SK-N-SH treated with all-trans-retinoic acid at 6 μM for 48 hours (cell line): ENCODE data around the gene GVQW3.

ENCODE experiments used
- BACH2 ChIP-seq: fragments of 250-450 bp; sonication (Bioruptor Pico); IDR thresholded peaks from 2 replicates; pipeline ENCODE4 v1.9.0; 2021; ENCODE audit warnings: mild to moderate bottlenecking, borderline replicate concordance
- CSDC2 ChIP-seq: fragments of 250-450 bp; sonication (Bioruptor Pico); IDR thresholded peaks from 2 replicates; pipeline ENCODE4 v1.5.0; 2020; ENCODE audit warnings: mild to moderate bottlenecking, moderate library complexity
- CSRNP3 ChIP-seq: fragments of 250-450 bp; sonication (Bioruptor Pico); IDR thresholded peaks from 2 replicates; pipeline ENCODE4 v1.5.1; 2021; ENCODE audit warnings: mild to moderate bottlenecking, moderate library complexity
- RARB ChIP-seq: fragments of 250-450 bp; sonication (Bioruptor Pico); IDR thresholded peaks from 2 replicates; pipeline ENCODE4 v1.8.0; 2021; ENCODE audit warnings: mild to moderate bottlenecking, moderate library complexity
- TCF4 ChIP-seq: fragments of 250-450 bp; sonication (Bioruptor Pico); IDR thresholded peaks from 2 replicates; pipeline ENCODE4 v1.8.0; 2021; ENCODE audit warnings: mild to moderate bottlenecking, moderate library complexity, borderline replicate concordance
- ZFP3 ChIP-seq: fragments of 250-450 bp; sonication (Bioruptor Pico); IDR thresholded peaks from 2 replicates; pipeline ENCODE4 v1.5.0; 2020; ENCODE audit warnings: mild to moderate bottlenecking, moderate library complexity
- ZFP30 ChIP-seq: fragments of 450-650 bp; formaldehyde crosslinking; IDR thresholded peaks from 2 replicates; pipeline ENCODE4 v1.5.0; 2022; ENCODE audit warnings: mild to moderate bottlenecking, moderate library complexity
- ZNF565 ChIP-seq: fragments of 450-650 bp; formaldehyde crosslinking; conservative IDR thresholded peaks from 2 replicates; pipeline ENCODE4 v1.5.0; 2020; ENCODE audit warnings: low read depth, mild to moderate bottlenecking, moderate library complexity
- TF ChIP-seq, protein P1 (sequence below): fragments of 250-450 bp; sonication (Bioruptor Pico); IDR thresholded peaks from 2 replicates; pipeline ENCODE4 v1.5.1; 2020; ENCODE audit warnings: low read depth, mild to moderate bottlenecking, moderate library complexity
- TF ChIP-seq, protein P2 (sequence below): fragments of 250-450 bp; sonication (Bioruptor Pico); IDR thresholded peaks from 2 replicates; pipeline ENCODE4 v1.8.0; 2020; ENCODE audit warnings: mild to moderate bottlenecking, moderate library complexity, borderline replicate concordance
- TF ChIP-seq, protein P3 (sequence below): fragments of 250-450 bp; sonication (Bioruptor Pico); IDR thresholded peaks from 2 replicates; pipeline ENCODE4 v1.5.0; 2020; ENCODE audit warnings: mild to moderate bottlenecking, moderate library complexity

DNA sequence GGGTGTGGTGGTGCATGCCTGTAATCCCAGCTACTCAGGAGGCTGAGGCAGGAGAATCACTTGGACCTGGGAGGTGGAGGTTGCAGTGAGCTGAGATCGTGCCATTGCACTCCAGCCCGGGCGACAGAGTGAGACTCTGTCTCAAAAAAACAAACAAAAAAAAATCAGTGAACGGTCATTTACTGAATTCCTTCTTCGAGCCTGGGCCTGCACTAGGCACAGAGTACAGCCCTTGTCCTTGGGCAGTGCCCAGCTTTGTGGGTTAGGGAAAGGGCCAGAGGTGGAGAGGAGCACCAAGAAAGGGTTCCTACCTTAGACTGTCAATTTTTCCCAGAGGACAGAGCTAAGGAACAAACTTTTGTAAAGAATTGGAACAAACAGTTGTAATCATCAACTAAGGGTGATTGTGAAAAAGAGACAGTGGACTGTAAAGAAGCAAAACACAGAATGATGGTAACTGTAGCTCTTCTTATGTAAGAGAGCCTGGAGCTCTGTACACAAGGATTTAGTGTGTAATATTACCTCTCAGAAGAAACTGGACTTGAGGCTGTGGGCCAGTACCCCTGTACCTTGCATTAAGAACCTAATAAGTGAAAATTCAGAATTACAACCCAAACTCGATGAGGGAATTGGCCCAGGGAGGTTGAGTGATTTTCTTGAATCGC lies 10.8 kb downstream of the GVQW3 start:
- TF ChIP-seq ZNF565 (CRISPR knock-in tag), result no peak
- no peak for TF ChIP-seq ZFP3 (CRISPR knock-in tag)
- TF ChIP-seq TCF4, result no peak
- TF ChIP-seq BACH2, result no peak
- TF ChIP-seq CSDC2, result no peak
- TF ChIP-seq, protein P1, sequence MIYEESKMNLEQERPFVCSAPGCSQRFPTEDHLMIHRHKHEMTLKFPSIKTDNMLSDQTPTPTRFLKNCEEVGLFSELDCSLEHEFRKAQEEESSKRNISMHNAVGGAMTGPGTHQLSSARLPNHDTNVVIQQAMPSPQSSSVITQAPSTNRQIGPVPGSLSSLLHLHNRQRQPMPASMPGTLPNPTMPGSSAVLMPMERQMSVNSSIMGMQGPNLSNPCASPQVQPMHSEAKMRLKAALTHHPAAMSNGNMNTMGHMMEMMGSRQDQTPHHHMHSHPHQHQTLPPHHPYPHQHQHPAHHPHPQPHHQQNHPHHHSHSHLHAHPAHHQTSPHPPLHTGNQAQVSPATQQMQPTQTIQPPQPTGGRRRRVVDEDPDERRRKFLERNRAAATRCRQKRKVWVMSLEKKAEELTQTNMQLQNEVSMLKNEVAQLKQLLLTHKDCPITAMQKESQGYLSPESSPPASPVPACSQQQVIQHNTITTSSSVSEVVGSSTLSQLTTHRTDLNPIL, result no peak
- no peak for TF ChIP-seq CSRNP3 (CRISPR knock-in tag)
- TF ChIP-seq, protein P2, sequence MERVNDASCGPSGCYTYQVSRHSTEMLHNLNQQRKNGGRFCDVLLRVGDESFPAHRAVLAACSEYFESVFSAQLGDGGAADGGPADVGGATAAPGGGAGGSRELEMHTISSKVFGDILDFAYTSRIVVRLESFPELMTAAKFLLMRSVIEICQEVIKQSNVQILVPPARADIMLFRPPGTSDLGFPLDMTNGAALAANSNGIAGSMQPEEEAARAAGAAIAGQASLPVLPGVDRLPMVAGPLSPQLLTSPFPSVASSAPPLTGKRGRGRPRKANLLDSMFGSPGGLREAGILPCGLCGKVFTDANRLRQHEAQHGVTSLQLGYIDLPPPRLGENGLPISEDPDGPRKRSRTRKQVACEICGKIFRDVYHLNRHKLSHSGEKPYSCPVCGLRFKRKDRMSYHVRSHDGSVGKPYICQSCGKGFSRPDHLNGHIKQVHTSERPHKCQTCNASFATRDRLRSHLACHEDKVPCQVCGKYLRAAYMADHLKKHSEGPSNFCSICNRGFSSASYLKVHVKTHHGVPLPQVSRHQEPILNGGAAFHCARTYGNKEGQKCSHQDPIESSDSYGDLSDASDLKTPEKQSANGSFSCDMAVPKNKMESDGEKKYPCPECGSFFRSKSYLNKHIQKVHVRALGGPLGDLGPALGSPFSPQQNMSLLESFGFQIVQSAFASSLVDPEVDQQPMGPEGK (CRISPR knock-in tag), result no peak
- no peak for TF ChIP-seq RARB (CRISPR knock-in tag)
- no peak for TF ChIP-seq ZFP30 (CRISPR knock-in tag)
- TF ChIP-seq, protein P3, sequence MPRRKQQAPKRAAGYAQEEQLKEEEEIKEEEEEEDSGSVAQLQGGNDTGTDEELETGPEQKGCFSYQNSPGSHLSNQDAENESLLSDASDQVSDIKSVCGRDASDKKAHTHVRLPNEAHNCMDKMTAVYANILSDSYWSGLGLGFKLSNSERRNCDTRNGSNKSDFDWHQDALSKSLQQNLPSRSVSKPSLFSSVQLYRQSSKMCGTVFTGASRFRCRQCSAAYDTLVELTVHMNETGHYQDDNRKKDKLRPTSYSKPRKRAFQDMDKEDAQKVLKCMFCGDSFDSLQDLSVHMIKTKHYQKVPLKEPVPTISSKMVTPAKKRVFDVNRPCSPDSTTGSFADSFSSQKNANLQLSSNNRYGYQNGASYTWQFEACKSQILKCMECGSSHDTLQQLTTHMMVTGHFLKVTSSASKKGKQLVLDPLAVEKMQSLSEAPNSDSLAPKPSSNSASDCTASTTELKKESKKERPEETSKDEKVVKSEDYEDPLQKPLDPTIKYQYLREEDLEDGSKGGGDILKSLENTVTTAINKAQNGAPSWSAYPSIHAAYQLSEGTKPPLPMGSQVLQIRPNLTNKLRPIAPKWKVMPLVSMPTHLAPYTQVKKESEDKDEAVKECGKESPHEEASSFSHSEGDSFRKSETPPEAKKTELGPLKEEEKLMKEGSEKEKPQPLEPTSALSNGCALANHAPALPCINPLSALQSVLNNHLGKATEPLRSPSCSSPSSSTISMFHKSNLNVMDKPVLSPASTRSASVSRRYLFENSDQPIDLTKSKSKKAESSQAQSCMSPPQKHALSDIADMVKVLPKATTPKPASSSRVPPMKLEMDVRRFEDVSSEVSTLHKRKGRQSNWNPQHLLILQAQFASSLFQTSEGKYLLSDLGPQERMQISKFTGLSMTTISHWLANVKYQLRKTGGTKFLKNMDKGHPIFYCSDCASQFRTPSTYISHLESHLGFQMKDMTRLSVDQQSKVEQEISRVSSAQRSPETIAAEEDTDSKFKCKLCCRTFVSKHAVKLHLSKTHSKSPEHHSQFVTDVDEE (CRISPR knock-in tag), result no peak
